Fibroblast of the aortic adventitia (primary cell): ENCODE results near the gene BCAS3. TPM values are rescaled to one million over a fixed set of nuclear protein-coding genes. Genes with fewer than 3 reads are reported as not detected.

ENCODE experiments used
- DNase-seq: peaks from one replicate; pipeline ENCODE4 v3.0.0-alpha.2; 2010; ENCODE audit warnings: low read depth
- H3K4me3 ChIP-seq: 2 replicates; pipeline ENCODE4 v1.5.1; 2011; ENCODE audit warnings: low read depth, mild to moderate bottlenecking, control low read depth, low read length, moderate library complexity
- CTCF ChIP-seq: IDR thresholded peaks from 2 replicates; pipeline ENCODE4 v1.5.1; 2011; ENCODE audit warnings: mild to moderate bottlenecking, low read length, control low read depth, inconsistent platforms; ENCODE audit not compliant: insufficient read depth
- total RNA-seq: library from RNA; depleted of rRNA; stranded (reverse); fragments of >200 nt; gene quantifications from 2 replicates; pipeline ENCODE4 v1.2.3, GENCODE V29; 2012; ENCODE audit warnings: low replicate concordance

The BCAS3 gene
- total RNA-seq, 1 donor, result 29.6 TPM

GRCh38 chr17:61225178-61225882 lies 547.7 kb downstream of the BCAS3 start:
- DNase-seq, result no peak
- TF ChIP-seq CTCF, result no peak
- H3K4me3 ChIP-seq, result no peak overlapping the region

- DNase-seq, result no peak
- no peak for TF ChIP-seq CTCF
- H3K4me3 ChIP-seq, result no peak overlapping the region
These were observed 550.2 kb downstream of the BCAS3 start for GRCh38 chr17:61227866-61228265.

GRCh38 chr17:61230461-61230860 lies 552.8 kb downstream of the BCAS3 start:
- TF ChIP-seq CTCF, result no peak
- no peak overlapping the region for H3K4me3 ChIP-seq
- no peak for DNase-seq

GRCh38 chr17:61230972-61231820 lies 553.5 kb downstream of the BCAS3 start:
- TF ChIP-seq CTCF, result no peak
- DNase-seq, result no peak
- H3K4me3 ChIP-seq, result no peak overlapping the region

- peak; percentile 46 for DNase-seq
- no peak overlapping the region for H3K4me3 ChIP-seq
- TF ChIP-seq CTCF, result no peak
These were observed 555.2 kb downstream of the BCAS3 start for GRCh38 chr17:61232871-61233270.

GRCh38 chr17:61233991-61234750 lies 556.5 kb downstream of the BCAS3 start:
- DNase-seq, result no peak
- H3K4me3 ChIP-seq, result no peak overlapping the region
- no peak for TF ChIP-seq CTCF
